A549 (cell line): Measurements from ENCODE around the gene IMMT. TPM values are rescaled to one million over a fixed set of nuclear protein-coding genes. Genes with fewer than 3 reads are reported as not detected.

Experiments used
- ATAC-seq, 2 experiments: fragments of 200-7000 bp in 1 of 2; fragments of >200 bp in 1 of 2; cut with Nextera tagmentation in 1 of 2; cut with Tn5 transposase in 1 of 2; 3 replicates each; pipeline versions ENCODE4 v1.8.0 to v1.9.1; 2018 to 2020; ENCODE audit warnings: mild to moderate bottlenecking in 1 of 2, moderate library complexity in 1 of 2
- CTCF ChIA-PET: fragments of 300-600 bp; sonication (Branson Sonifier 250); formaldehyde crosslinking; extraction: SDS; loops from one replicate; lab custom pipeline; 2021; ENCODE audit warnings: antibody characterized with exemption, inconsistent platforms; lab: Yijun Ruan, JAX
- POLR2A ChIA-PET: fragments of 350-600 bp; formaldehyde crosslinking; extraction: SDS; loops from one replicate; lab custom pipeline; 2021; ENCODE audit warnings: antibody characterized with exemption, inconsistent platforms; lab: Yijun Ruan, JAX
- DNase-seq, 2 experiments: peaks; one replicate each; pipeline versions ENCODE4 v3.0.0 to v3.0.0-alpha.2; 2011 to 2016; ENCODE audit warnings: low read depth in 1 of 2, low spot score in 1 of 2
- FAIRE-seq: peaks from 2 replicates; lab custom pipeline; 2011; peaks lifted over from hg19 to GRCh38; lab: Jason Lieb, UNC
- H3K27ac ChIP-seq, 2 experiments: fragments of >200 bp; sonication (Bioruptor Twin); formaldehyde crosslinking; 3 replicates each; pipeline ENCODE4 v1.5.1; 2016 to 2017
- H3K4me1 ChIP-seq: fragments of >200 bp; sonication (Bioruptor Twin); formaldehyde crosslinking; 3 replicates; pipeline ENCODE4 v1.6.1; 2016
- H3K4me2 ChIP-seq: fragments of >200 bp; sonication (Bioruptor Twin); formaldehyde crosslinking; 3 replicates; pipeline ENCODE4 v1.6.1; 2016
- H3K4me3 ChIP-seq: fragments of >200 bp; sonication (Bioruptor Twin); formaldehyde crosslinking; 3 replicates; pipeline ENCODE4 v1.5.1; 2016
- H3K9me3 ChIP-seq: fragments of >200 bp; sonication (Bioruptor Twin); formaldehyde crosslinking; 3 replicates; pipeline ENCODE4 v1.6.1; 2016
- ATOH8 ChIP-seq: fragments of 250-450 bp; sonication (Bioruptor Pico); IDR thresholded peaks from 2 replicates; pipeline ENCODE4 v1.5.0; 2020; ENCODE audit warnings: low read depth, mild to moderate bottlenecking, moderate library complexity
- BCL3 ChIP-seq: fragments of >200 bp; sonication (Bioruptor Twin); formaldehyde crosslinking; IDR thresholded peaks from 3 replicates; pipeline ENCODE4 v1.6.1; 2016
- BHLHE40 ChIP-seq: IDR thresholded peaks from 2 replicates; pipeline ENCODE4 v1.6.1; 2012; ENCODE audit warnings: low read depth, low read length, inconsistent platforms
- CHD4 ChIP-seq: fragments of 200-600 bp; sonication (generic); IDR thresholded peaks from 2 replicates; pipeline ENCODE4 v1.6.1; 2016; ENCODE audit warnings: antibody characterized with exemption, mild to moderate bottlenecking, borderline replicate concordance
- ESRRA ChIP-seq: fragments of 150-350 bp; IDR thresholded peaks from 2 replicates; pipeline ENCODE4 v1.6.1; 2014; ENCODE audit warnings: mild to moderate bottlenecking, low read length, borderline replicate concordance
- HDAC2 ChIP-seq: fragments of 200-600 bp; sonication (generic); IDR thresholded peaks from 2 replicates; pipeline ENCODE4 v1.6.1; 2016
- HES2 ChIP-seq: fragments of >200 bp; sonication (Bioruptor Twin); formaldehyde crosslinking; IDR thresholded peaks from 2 replicates; pipeline ENCODE4 v1.6.1; 2016
- HOXB13 ChIP-seq: fragments of 250-450 bp; sonication (Bioruptor Pico); IDR thresholded peaks from 2 replicates; pipeline ENCODE4 v1.5.0; 2020; ENCODE audit warnings: low read depth, mild to moderate bottlenecking, moderate library complexity
- HOXB5 ChIP-seq: fragments of 250-450 bp; sonication (Bioruptor Pico); IDR thresholded peaks from 2 replicates; pipeline ENCODE4 v1.5.0; 2020; ENCODE audit warnings: mild to moderate bottlenecking, moderate library complexity
- JUNB ChIP-seq: fragments of >200 bp; sonication (Bioruptor Twin); formaldehyde crosslinking; IDR thresholded peaks from 2 replicates; pipeline ENCODE4 v1.6.1; 2016
- KDM5A ChIP-seq: fragments of 200-600 bp; sonication (generic); IDR thresholded peaks from 2 replicates; pipeline ENCODE4 v1.6.1; 2016; ENCODE audit warnings: antibody characterized with exemption, mild to moderate bottlenecking
- MAX ChIP-seq: IDR thresholded peaks from 2 replicates; pipeline ENCODE4 v1.6.1; 2012
- NFE2L2 ChIP-seq: fragments of 150-350 bp; conservative IDR thresholded peaks from 2 replicates; pipeline ENCODE4 v1.6.1; 2014; ENCODE audit warnings: low read length
- NPAS2 ChIP-seq: fragments of 250-450 bp; sonication (Bioruptor Pico); IDR thresholded peaks from 2 replicates; pipeline ENCODE4 v1.8.0; 2022; ENCODE audit warnings: mild to moderate bottlenecking, moderate library complexity, borderline replicate concordance
- POLR2A ChIP-seq: IDR thresholded peaks from 2 replicates; pipeline ENCODE4 v1.6.1; 2012; ENCODE audit warnings: mild to moderate bottlenecking, low read length
- RARB ChIP-seq: fragments of 250-450 bp; sonication (Bioruptor Pico); IDR thresholded peaks from 2 replicates; pipeline ENCODE4 v1.8.0; 2021; ENCODE audit warnings: mild to moderate bottlenecking, moderate library complexity
- REST ChIP-seq: fragments of 200-600 bp; sonication (generic); IDR thresholded peaks from 2 replicates; pipeline ENCODE4 v1.6.1; 2016; ENCODE audit warnings: antibody characterized with exemption, mild to moderate bottlenecking, moderate library complexity
- RFX5 ChIP-seq: fragments of 450-650 bp; IDR thresholded peaks from 2 replicates; pipeline ENCODE4 v1.7.1; 2014; ENCODE audit warnings: antibody characterized with exemption, mild to moderate bottlenecking, moderate library complexity
- USF2 ChIP-seq: fragments of 450-650 bp; IDR thresholded peaks from 2 replicates; pipeline ENCODE4 v1.6.1; 2014; ENCODE audit warnings: antibody characterized with exemption
- ZNF302 ChIP-seq: fragments of 250-450 bp; sonication (Bioruptor Pico); IDR thresholded peaks from 2 replicates; pipeline ENCODE4 v1.9.0; 2021; ENCODE audit warnings: inconsistent platforms, mild to moderate bottlenecking, moderate library complexity
- WGBS: methylation state at CpG from one replicate; pipeline ENCODE4 v1.1.6; 2017; ENCODE audit errors: missing lambda C conversion rate; 5-methylcytosine and 5-hydroxymethylcytosine counted together
- polyA plus RNA-seq, 4 experiments: library from polyadenylated mRNA; depleted of rRNA in 3 of 4; stranded (reverse); fragments of >200 nt; fragmentation: RNase III in 1 of 4; extraction: RNeasy Plus Mini Kit Qiagen cat#74134 plus additional on column Dnase treatment in 1 of 4; gene quantifications; 2 replicates in 3 of 4; 3 replicates in 1 of 4; pipeline ENCODE4 v1.2.3, GENCODE V29; 2011 to 2017

IMMT gene
- polyA plus RNA-seq, 2 of the 4 experiments (the other 2 are of a cell fraction): 101 to 126 TPM

GRCh38 chr2:86150502-86150901 is 44.8 kb downstream of the IMMT start:
- FAIRE-seq: no peak
- no peak overlapping the region for H3K27ac ChIP-seq
- H3K4me1 ChIP-seq: no peaks in the 10 kb centered on the region
- peak in 1 of 2 experiments; percentile 11; a peak in 2 of 6 replicates for ATAC-seq
- TF ChIP-seq REST: peak; percentile 61
- TF ChIP-seq NPAS2 (CRISPR knock-in tag): no peak
- H3K4me2 ChIP-seq: no peak overlapping the region
- CTCF ChIA-PET: interaction anchor here (1.8 to 2.0 kb wide), 2 partner anchors 323 to 337 kb away, joined by 4 to 7 read pairs; no protein-coding TSS in a partner anchor
- no peak for DNase-seq
- POLR2A ChIA-PET: interaction anchor here (0.7 to 0.8 kb wide), 2 partner anchors 261 to 291 kb away, joined by 4 to 5 read pairs; partner anchors contain the start of genes KDM3A and ST3GAL5
- WGBS: 84% methylated on average over 2 of the region's 2 CpGs
- no peaks in the 10 kb centered on the region for H3K9me3 ChIP-seq
- no peak overlapping the region for H3K4me3 ChIP-seq

- ATAC-seq (no peak), DNase-seq (no peak)
- POLR2A ChIA-PET: no interaction called here
- no peak overlapping the region for H3K27ac ChIP-seq
- no peak overlapping the region for H3K4me2 ChIP-seq
- no peaks in the 10 kb centered on the region for H3K4me1 ChIP-seq
- CTCF ChIA-PET: interaction anchor here (0.6 to 1.8 kb wide), 4 partner anchors 9 to 320 kb away, joined by 3 to 5 read pairs (median 4); no protein-coding TSS in a partner anchor
- no peak for TF ChIP-seq HES2
- TF ChIP-seq ESRRA: no peak
- TF ChIP-seq ZNF302 (CRISPR knock-in tag): no peak
- no peak for TF ChIP-seq HOXB13
- no peak for TF ChIP-seq RFX5
- no peak for TF ChIP-seq USF2
- no peak for TF ChIP-seq POLR2A
- no peak for TF ChIP-seq KDM5A
- no peak for TF ChIP-seq MAX
- TF ChIP-seq BHLHE40: no peak
- TF ChIP-seq HDAC2: no peak
- TF ChIP-seq NPAS2 (CRISPR knock-in tag): no peak
- TF ChIP-seq HOXB5 (CRISPR knock-in tag): no peak
- TF ChIP-seq NFE2L2: no peak
- TF ChIP-seq BCL3: no peak
- no peak for TF ChIP-seq ATOH8 (CRISPR knock-in tag)
- TF ChIP-seq CHD4: no peak
- no peak for TF ChIP-seq JUNB
- no peak for TF ChIP-seq RARB
- TF ChIP-seq, all 56 proteins: peak for 0
- no peak for FAIRE-seq
- Histone ChIP-seq H3K4me3 (no peak overlapping the region), H3K9me3 (no peaks in the 10 kb centered on the region)
- 89% methylated on average over 2 of the region's 2 CpGs for WGBS
These were observed 47.5 kb downstream of the IMMT start for GRCh38 chr2:86147793-86148192.
